Upper lobe of right lung (tissue), 1 donor: Measurements from ENCODE around the gene REX1BD. TPM values are rescaled to one million over a fixed set of nuclear protein-coding genes. Genes with fewer than 3 reads are reported as not detected.
"Not testable (repeated sequence)": the region's sequence is repeated elsewhere in the genome, so short reads cannot be mapped to it uniquely, and the experiment has no call there.

Source experiments
- ATAC-seq: fragments of 200-7000 bp; cut with Tn5 transposase; one replicate; pipeline ENCODE4 v1.9.1; 2020; ENCODE audit warnings: mild to moderate bottlenecking, moderate library complexity
- DNase-seq: peaks from one replicate; pipeline ENCODE4 v3.0.0-alpha.2; 2020
- H3K27ac ChIP-seq: fragments of 200-600 bp; one replicate; pipeline ENCODE4 v1.8.0; 2022
- H3K27me3 ChIP-seq: fragments of 200-600 bp; one replicate; pipeline ENCODE4 v1.8.0; 2022; ENCODE audit warnings: mild to moderate bottlenecking
- H3K36me3 ChIP-seq: fragments of 200-600 bp; one replicate; pipeline ENCODE4 v1.8.0; 2022
- H3K4me1 ChIP-seq: fragments of 200-600 bp; one replicate; pipeline ENCODE4 v1.8.0; 2022
- H3K4me3 ChIP-seq: fragments of 200-600 bp; one replicate; pipeline ENCODE4 v1.8.0; 2022; ENCODE audit warnings: mild to moderate bottlenecking
- H3K9me3 ChIP-seq: fragments of 200-600 bp; one replicate; pipeline ENCODE4 v1.8.0; 2022
- intact Hi-C: fragments of 100-400 bp; cut with DNase I; formaldehyde crosslinking; loops from one replicate; pipeline ENCODE4 v1.11.0; 2022
- total RNA-seq: library from RNA; stranded (reverse); fragmentation: NEBNext Ultra II Directional; extraction: Animal tissue kit (Norgen Biotek cat#: 25700); gene quantifications from one replicate; pipeline ENCODE4 v1.2.1, GENCODE V29; 2021
- TF ChIP-seq, protein P1 (sequence below): fragments of 200-600 bp; IDR thresholded peaks from one replicate; pipeline ENCODE4 v1.8.0; 2022; ENCODE audit warnings: antibody characterized with exemption
- donor health status: DM: no; HTN: yes; CAD: no; lungs with severe emphysema.

The REX1BD gene
- total RNA-seq, 1 donor from 2014 or later = 57.1 TPM

DNA sequence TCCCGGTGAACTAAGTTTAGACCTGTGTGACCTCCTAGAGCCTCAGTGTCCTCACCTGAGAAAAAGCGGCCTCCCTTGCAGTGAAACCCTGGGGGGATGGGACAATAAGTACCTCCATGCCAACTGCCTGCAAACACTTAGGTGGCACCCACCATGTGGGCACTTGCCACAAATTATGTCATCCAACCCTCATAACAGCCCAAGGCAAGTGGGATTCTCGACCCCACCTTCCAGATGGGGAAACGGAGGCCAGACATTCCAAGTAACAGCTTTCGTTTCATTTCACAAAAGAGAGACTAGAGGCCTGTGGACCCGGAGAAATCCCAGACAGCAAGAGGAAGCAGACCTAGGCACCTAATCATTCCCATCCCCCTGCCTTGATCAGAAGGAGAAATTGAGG lies 6.9 kb downstream of the REX1BD start:
- DNase-seq = no peak
- ATAC-seq = no peak
- Histone ChIP-seq H3K36me3 (peaks cover 13% of the 10 kb centered on the region), H3K27me3 (peaks cover 22% of the 10 kb centered on the region), H3K4me3 (no peak overlapping the region), H3K4me1 (peaks cover 11% of the 10 kb centered on the region), H3K27ac (no peak overlapping the region), H3K9me3 (no peaks in the 10 kb centered on the region)
- TF ChIP-seq, protein P1, sequence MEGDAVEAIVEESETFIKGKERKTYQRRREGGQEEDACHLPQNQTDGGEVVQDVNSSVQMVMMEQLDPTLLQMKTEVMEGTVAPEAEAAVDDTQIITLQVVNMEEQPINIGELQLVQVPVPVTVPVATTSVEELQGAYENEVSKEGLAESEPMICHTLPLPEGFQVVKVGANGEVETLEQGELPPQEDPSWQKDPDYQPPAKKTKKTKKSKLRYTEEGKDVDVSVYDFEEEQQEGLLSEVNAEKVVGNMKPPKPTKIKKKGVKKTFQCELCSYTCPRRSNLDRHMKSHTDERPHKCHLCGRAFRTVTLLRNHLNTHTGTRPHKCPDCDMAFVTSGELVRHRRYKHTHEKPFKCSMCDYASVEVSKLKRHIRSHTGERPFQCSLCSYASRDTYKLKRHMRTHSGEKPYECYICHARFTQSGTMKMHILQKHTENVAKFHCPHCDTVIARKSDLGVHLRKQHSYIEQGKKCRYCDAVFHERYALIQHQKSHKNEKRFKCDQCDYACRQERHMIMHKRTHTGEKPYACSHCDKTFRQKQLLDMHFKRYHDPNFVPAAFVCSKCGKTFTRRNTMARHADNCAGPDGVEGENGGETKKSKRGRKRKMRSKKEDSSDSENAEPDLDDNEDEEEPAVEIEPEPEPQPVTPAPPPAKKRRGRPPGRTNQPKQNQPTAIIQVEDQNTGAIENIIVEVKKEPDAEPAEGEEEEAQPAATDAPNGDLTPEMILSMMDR = no peak
- intact Hi-C loops = loop anchor here (10.0 kb wide), 1 partner anchor 259 kb away; no protein-coding TSS in a partner anchor

GRCh38 chr19:18596752-18597157 lies 8.2 kb downstream of the REX1BD start:
- TF ChIP-seq, protein P1 = no peak
- Histone ChIP-seq H3K4me1 (peaks cover 9% of the 10 kb centered on the region), H3K9me3 (no peaks in the 10 kb centered on the region), H3K27ac (no peak overlapping the region), H3K4me3 (no peak overlapping the region), H3K27me3 (peaks cover 26% of the 10 kb centered on the region), H3K36me3 (peaks cover 2% of the 10 kb centered on the region)
- DNase-seq = peak; percentile 77
- intact Hi-C loops = loop anchor here (10.0 kb wide), 1 partner anchor 258 kb away; no protein-coding TSS in a partner anchor
- peak; percentile 74 for ATAC-seq

- intact Hi-C loops = loop anchor here (10.0 kb wide), 1 partner anchor 257 kb away; no protein-coding TSS in a partner anchor
These were observed 9.4 kb downstream of the REX1BD start for GRCh38 chr19:18597809-18598660.

GRCh38 chr19:18599485-18599884 lies 10.9 kb downstream of the REX1BD start:
- no peak overlapping the region for H3K27ac ChIP-seq
- H3K36me3 ChIP-seq = no peaks in the 10 kb centered on the region
- no peak overlapping the region for H3K4me3 ChIP-seq
- intact Hi-C loops = loop anchor here (10.0 kb wide), 1 partner anchor 255 kb away; no protein-coding TSS in a partner anchor
- peaks cover 16% of the 10 kb centered on the region for H3K4me1 ChIP-seq
- H3K9me3 ChIP-seq = no peaks in the 10 kb centered on the region
- TF ChIP-seq, protein P1 = no peak
- no peak for ATAC-seq
- DNase-seq = no peak
- peaks cover 46% of the 10 kb centered on the region for H3K27me3 ChIP-seq

More at GRCh38 chr19:18597809-18598660, 9.4 kb downstream of the REX1BD start:
- no peak for ATAC-seq
- H3K27ac ChIP-seq = no peak overlapping the region
- no peak overlapping the region for H3K4me3 ChIP-seq
- H3K9me3 ChIP-seq = no peaks in the 10 kb centered on the region
- no peak for DNase-seq
- no peaks in the 10 kb centered on the region for H3K36me3 ChIP-seq
- TF ChIP-seq, protein P1 = no peak
- peaks cover 32% of the 10 kb centered on the region for H3K27me3 ChIP-seq
- peaks cover 9% of the 10 kb centered on the region for H3K4me1 ChIP-seq

GRCh38 chr19:18600692-18601397 lies 12.2 kb downstream of the REX1BD start:
- H3K27me3 ChIP-seq = peaks cover 58% of the 10 kb centered on the region
- H3K9me3 ChIP-seq, H3K36me3 ChIP-seq, intact Hi-C loops, H3K4me1 ChIP-seq, H3K4me3 ChIP-seq, H3K27ac ChIP-seq, ATAC-seq, DNase-seq: not testable (repeated sequence)

GRCh38 chr19:18601875-18602274 lies 13.3 kb downstream of the REX1BD start:
- intact Hi-C loops = no loop called here
- H3K9me3 ChIP-seq = no peaks in the 10 kb centered on the region
- H3K4me3 ChIP-seq = no peak overlapping the region
- ATAC-seq (no peak), DNase-seq (no peak)
- H3K27me3 ChIP-seq = peaks cover 63% of the 10 kb centered on the region
- H3K27ac ChIP-seq = no peak overlapping the region
- peaks cover 8% of the 10 kb centered on the region for H3K4me1 ChIP-seq
- TF ChIP-seq, protein P1 = no peak
- H3K36me3 ChIP-seq = no peaks in the 10 kb centered on the region
